Ecto neural progenitor cell (in vitro differentiated cells): ENCODE results near the gene PLB1.

ENCODE experiments used
- DNase-seq: peaks from one replicate; pipeline ENCODE4 v3.0.0-alpha.2; 2018; ENCODE audit warnings: low spot score

The PLB1 gene

DNA sequence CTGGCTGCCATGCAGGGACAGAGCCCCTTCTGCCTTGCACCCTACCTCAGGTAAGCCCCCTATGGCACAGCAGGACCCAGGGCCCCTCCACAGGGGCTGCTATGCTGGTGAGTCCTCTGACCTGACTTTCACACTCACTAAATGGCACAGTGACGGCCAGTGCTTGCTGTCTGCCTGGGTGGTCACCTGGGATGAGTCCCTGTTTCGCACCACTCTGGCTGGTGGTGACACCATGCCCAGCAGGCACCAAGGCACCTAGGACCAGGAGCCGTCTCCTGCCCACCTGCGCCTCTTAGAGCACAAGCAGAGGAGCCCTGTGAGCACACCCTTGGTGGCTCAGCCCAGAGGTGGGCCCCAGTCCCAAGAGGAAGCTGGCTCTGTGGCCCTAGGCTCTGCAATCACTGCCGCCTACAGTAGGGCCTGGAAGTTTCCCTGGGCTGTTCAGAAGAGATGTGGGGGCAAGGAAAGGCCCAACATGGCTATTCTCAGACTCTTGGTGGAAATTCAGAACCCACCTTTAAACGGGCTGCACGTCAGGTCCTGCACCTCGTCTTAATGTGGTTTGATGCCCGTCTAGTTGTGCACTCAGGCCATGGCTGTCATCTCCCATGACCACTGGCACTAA lies 96.0 kb downstream of the PLB1 start:
- DNase-seq = no peak

DNA sequence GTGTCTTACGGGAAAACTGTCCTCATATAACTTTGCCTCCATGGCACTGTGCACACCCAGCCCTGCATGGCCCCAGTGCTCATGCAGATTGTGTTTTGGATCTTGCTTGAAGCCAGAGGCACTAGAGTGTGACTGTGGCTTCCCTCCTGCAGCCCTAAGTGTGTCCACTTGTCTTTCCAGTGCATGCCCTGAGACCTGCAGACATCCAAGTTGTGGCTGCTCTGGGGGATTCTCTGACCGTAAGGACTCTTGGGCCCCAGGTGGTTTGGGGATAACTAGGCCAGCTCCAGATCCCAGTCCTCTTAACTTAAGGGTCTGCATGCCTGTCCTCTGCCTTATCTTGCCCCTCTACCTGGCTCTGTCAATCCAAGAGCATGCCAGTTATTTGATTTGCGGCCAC lies 96.6 kb downstream of the PLB1 start:
- no peak for DNase-seq

DNA sequence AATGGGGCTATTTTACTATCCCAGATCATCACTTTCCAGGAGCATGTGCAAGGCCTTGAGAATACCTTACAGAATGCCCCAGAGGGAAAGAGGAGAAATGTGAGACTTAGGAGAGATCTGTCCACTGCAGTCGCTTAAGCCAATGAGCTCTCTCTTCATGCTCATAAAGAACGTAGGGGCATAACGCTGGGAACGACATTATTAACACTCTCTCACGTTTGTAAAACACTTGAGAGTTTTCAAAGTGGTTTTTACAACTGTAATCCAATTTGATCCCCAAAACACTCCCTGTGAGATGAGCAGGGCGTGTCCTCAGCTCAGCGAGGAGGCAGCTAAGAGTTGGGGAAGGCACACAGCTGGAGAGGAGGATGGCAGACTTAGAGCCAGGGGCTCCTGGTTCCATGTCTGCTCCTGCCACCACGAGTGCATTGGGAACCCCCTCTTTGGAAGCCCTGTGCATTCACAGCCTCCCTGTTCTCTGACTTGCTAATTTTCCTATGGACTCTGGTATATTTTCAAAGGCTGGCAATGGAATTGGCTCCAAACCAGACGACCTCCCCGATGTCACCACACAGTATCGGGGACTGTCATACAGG lies 97.4 kb downstream of the PLB1 start:
- DNase-seq = no peak

DNA sequence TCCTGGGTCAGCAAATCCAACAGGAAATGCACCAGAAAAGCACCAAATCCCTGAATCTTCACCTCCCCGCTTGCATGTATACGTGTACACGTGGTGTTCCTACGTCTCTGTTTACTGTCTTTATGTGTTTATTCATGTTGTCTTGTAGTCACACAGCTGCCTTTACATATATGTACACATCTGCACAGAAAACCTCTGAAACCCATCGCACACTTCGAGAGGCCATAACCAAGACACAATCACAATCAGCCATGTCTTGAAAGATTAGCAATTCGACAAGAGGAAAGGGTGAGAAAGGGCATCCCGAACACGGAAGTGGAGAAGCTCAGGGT lies 98.1 kb downstream of the PLB1 start:
- DNase-seq = no peak

DNA sequence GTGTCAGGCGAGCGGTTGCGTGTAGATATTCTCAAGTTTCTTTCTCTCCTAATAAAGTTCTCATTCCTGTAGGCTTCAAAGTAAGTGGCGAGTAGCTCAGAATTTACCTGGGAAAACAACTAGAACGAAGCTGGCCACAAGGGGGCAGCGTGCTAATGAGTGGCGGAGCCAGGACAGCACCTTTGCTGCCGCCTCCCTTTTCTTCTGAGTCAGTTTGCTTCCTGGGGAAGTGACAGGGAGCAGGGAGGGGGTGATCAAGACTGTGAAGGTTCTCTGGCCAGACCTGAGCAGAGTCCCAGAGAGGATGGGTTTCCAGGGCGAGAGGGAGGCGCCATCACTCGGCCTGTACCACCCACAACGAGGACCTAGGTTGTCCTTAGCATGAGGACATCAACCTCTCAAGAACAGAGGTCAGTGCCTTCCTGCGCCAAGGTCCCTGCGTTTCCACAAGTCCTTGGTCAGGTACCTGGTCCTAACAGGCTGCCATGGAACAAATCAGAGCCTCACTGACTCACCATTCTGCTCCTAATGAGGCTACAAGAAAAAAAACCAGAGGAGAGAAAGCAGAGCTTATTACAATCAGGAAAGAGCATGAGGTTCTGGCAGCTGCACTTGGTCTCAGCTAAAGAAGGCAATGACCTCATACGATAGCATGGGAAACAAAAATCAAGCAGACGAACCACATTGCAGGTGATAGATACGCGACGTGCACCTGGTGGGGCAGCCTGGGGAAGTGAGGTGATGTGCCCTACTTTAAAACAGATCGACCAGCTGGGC lies 98.7 kb downstream of the PLB1 start:
- peak; percentile 87 for DNase-seq

DNA sequence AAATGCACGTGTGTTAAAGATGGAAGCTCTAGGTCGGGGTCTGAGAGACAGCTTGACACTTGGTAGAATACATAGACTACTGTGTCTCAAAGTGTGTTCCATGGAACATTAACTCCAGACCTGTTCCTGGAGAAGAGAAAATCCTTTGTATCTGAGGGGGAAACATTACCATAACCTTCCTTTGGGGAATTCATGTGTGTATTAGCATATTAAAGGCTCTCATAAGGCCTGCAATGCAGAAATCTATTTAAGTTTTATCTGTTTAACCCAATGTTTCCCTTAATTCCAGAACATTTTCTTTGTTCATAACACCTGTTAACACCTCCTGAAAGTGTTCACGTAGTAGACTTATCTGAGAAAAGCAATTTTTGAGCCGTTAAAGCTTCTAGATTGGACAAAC lies 99.5 kb downstream of the PLB1 start:
- DNase-seq = no peak

DNA sequence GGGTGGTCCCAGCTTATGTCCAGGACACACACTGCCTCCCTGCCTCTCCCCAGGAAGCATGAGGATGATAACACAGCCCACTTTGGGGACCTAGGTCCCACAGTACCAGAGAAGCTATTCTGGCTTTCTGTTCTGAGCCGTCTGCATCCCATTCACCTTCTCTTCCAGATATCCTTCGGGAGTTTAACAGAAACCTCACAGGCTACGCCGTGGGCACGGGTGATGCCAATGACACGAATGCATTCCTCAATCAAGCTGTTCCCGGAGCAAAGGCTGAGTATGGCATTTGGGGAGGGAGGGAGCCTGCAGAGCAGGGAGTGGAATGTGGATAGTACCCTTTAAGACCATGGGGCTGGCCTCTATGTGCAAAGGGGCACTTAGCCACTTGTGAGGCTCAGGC lies 102.6 kb downstream of the PLB1 start:
- DNase-seq = no peak

DNA sequence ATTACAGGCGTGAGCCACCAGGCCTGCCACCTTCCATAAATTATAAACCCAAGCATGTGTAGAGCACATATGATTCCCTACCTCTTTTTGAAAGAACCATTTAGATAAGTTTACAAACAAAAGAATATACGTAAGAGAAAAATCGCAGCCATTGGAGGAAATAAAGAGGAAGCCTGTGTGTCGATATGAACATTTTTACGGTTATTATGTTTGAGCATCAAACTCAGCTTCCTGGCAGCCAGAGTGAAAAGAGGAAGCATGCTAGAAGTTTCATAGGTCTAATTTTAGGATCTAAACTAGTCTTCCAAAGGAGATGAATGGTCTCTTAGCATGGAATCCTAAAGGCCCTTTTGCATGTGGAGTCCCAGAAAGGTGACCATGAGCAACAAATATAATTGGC lies 104.3 kb downstream of the PLB1 start:
- DNase-seq = no peak

DNA sequence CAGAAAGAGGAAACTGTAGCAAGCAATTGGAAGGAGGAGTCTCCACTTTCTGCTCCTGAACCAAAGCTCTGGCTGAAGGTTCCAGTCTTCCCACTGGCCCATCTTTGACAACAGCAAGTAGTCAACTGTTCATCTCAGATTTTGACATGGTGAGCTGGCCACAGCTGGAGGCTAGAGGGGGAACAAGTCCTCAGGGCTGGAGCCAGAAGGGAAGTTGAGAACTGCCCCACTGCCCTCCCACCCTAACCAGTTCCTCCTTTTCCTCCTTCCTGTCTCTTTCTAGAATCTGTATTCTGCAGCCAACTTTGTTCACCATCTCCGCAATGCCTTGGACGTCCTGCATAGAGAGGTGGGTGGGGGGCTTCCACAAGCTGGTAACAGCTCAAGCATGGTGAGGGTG lies 105.8 kb downstream of the PLB1 start:
- DNase-seq = no peak

DNA sequence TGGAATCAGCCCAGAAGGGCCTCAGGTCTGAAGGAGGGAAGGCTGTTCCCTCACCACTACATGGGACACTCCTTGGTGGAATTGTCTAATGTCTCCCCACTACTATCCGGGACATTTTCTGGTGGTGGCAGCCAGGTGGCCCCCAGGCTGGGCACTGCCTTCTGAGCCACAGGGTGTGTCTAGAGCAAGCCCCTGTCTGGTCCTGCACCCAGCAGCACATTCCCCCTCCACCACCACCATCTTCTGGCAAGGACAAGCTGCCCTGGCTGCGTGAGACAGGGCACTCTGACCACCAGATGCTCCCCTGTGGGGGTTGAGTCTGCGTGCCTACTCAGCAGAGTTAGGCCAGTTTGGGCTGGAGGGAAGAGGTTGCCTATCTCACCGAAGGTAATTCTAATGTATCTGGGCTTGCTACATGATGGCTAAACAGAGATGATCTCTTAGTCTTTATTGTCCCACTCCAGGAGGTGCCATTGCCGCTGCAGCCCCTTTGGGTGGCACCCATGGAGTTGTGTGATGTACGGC lies 106.3 kb downstream of the PLB1 start:
- no peak for DNase-seq

DNA sequence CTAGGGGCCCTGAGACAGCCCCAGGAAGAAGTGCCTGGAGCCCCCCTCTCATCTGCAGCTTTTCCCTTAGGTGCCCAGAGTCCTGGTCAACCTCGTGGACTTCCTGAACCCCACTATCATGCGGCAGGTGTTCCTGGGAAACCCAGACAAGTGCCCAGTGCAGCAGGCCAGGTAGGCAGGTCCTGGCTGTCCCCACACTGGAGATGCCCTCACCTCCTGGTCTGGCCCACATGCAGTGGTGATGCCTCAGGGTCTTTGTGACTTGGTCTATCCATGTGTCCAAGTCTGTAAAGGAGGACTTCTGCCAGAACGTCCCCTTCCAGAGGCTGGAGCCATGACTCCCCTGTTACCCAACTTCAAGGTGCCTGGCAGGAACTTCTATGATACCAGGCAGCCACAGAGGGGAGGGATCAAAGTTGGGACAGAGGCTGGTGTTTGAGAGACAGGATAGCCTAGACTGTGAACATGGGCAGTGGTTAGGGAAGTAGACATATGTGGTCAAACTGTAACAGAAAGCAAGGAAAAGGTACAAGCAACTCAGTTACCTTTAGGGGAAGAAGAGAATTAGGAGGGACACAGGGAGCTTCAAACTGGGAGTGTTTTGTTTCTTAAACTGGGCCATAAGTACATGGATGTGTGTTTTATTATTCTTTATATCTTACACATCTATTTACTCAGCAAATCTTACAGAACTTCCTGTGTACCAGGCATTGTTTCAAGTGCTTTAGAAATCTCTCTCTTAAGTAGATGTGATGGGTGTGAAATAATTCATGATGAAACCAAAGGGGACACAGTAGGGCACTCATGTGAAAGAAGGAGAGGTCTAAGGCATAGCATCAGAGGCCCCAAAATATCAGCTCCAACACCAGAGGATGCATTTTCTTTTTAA lies 107.1 kb downstream of the PLB1 start:
- DNase-seq = no peak

DNA sequence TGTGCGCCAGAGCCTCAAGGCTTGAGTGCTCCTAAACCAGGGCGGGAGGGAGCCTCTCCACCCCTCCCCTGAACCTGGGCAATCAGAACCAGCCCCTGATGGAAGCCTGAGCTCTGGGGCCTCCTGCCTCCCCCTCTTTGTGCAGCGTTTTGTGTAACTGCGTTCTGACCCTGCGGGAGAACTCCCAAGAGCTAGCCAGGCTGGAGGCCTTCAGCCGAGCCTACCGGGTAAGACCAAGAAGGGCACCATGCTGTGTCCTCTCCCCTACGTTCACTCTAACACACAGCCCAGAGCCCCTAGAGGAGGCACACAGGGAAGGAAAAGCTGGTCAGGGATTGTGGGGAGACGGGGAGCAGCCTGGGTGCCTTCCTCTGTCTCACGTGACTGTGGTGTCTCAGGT lies 108.0 kb downstream of the PLB1 start:
- no peak for DNase-seq

DNA sequence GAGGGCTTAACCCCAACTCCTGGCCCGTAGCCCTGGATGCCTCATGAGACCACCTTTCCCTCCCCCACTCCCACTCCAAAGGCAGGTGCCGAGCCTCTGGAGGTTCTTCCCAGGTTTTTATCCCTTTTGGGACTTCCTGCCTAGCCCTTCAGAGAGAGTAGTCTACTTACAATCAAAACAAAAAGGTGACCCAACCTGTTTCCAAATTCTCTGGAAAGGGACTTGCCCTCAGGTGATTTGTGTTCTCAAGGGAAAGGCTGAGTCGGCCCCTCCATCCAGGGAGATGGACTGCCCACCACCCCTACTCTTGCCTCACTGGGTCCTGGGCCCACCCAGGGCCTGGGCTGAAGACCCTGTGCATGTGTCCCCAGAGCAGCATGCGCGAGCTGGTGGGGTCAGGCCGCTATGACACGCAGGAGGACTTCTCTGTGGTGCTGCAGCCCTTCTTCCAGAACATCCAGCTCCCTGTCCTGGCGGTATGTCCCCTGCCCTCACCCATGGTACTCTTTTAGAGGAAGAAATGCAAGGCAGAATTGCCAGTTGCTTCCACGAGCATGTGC lies 108.5 kb downstream of the PLB1 start:
- DNase-seq = no peak

DNA sequence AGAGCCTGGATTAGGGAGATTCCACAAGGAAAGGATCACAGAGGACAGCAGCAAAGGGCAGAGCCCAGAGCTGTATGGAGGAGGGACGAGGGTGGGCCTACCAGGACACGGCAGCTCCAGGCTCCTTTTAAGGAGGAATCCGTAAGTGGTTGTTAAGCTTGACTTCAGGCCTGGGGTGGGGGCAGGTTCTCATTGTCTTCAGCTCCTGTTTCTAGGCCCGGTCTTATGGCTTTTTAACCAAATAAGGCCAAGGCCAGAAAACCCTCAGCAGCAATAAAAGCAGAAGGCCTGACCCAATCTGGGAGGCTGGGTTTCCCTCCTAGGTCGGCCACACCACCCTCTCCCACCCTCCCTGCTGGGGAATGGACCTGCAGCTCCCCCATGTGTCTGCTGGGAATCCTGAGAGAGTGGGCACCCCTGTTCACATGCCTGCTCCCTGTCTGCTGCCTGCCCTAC lies 111.2 kb downstream of the PLB1 start:
- no peak for DNase-seq

DNA sequence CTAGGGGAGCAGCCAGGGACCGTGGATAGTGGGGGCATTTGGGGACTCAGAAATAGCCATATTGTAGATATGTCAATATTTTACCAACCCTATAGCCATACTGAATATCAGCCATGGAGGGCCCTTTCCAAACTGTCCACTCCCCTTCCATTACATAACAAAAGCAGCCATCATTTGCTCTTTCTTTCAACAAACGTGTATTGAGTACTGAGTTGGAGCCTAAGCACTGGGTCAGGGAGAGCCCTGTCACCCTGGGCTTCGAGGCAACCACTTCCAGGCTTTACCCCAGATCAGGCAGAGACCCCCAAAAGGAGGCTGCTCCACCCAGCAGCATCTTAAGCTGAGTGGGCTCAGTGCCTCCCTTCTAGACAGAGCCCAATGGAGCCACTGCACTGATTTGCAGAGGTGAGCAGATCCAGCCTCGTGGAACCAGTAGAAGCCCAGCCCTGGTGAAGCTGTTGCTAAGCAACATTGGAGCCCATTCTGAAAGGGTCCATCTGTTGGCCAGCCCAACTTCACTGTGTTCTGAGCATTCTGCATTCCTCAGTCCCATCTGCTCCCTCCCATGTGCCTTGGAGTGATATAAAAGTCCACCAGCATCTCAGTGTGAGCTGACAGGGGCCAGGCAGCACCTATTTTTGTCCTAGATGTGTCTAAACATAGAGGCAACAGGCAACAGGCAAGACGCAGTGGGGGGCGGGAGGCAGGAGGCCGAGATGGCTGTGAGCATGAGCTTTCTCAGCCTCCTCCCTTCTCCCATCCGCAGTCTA lies 112.1 kb downstream of the PLB1 start:
- DNase-seq = no peak

DNA sequence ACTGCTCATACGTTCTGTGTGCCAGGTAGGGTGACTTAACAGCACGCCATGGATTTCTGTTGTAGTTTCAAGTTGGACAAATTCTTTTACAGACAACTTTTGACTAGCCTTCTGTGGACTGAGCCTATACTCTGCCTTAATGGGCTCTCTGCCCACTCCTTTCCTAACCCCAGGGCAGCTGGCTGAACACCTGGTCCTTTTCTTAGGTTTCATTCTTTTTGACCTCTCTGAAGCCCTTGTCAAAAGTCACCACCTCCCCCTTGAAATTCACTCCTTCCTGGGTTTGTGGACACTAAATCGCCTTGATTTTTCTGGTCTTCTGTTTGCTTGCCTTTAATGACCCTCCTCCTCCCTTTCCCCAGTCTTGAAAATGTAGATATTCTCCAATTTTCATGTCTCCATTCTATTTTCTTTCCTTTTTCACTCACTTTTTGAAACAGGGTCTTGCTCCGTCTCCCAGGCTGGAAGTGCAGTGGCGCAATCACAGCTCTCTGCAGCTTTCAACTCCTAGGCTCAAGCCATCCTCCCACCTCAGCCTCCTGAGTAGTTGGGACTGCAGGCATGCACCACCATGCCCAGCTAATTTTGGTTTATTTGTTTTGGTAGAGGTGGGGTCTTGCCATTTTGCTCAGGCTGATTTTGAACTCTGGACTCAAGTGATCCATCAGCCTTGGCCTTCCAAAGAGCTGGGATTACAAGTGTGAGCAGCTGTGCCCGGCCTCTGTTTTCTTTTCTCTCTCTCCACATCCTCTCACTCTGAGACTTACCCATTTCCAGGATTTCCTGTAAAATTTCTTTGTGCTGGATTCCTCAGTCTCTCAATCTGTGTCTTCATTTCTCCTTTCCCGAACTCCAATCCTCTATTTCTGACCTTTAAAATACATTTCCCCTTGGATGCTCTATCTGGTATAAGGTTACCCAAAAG lies 112.9 kb downstream of the PLB1 start:
- DNase-seq = no peak

DNA sequence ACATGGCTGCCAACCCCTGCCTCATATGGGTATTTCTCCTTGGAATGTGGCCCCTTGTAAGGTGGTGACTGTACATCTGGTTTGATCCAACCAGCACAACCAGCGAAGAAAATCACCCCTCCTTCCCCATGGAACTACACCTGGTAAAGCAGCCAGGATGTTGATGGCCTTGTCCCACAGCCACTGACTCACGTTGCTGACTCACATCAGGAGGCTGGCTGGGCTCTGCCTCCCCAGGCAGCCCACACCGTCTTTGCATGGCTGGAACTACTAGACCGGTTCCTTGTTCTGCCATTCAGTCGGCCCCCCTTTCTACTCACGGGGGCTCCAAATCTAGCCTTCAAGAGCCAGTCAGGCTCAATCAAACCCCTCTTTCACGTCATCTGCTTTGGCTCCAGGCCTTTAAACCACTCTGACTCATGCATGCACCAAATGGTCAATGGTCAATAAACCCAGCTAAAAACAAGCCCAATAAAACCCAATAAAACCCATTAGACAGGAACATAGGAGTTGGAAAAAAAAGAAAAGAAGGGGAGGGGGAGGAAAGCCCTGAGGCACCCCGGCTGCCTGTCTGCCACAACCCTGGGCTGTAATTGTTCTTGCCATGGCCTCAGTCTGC lies 114.8 kb downstream of the PLB1 start:
- DNase-seq = no peak

DNA sequence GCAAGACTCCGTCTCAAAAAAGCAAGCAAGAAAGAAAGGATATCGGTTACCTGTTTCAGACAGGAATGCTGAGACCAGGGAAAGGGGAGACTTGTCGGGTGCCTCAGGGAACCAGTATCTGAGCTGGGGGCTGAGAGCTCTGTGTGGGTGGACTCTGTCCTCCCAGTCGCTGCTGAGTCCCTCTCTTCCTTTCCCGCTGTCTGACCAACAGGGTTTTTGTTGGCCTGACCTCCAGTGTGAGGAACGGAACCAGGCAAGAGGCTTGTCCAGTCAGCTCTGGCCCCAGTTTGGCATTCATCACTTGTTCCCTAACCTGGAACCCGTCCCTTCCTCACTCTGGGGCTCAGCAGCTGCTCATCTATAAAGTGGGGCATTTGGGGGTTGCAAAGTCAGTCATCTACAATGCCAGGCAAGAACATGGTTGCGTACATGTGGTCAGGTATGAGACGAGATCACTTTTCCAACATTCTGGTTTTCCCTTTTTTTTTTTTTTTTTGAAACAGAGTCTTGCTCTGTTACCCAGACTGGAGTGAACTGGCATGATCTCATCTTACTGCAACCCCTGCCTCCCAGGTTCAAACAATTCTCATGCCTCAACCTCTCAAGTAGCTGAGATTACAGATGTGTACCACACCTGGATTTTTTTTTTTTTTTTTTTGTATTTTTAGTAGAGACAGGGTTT lies 116.4 kb downstream of the PLB1 start:
- DNase-seq = no peak

DNA sequence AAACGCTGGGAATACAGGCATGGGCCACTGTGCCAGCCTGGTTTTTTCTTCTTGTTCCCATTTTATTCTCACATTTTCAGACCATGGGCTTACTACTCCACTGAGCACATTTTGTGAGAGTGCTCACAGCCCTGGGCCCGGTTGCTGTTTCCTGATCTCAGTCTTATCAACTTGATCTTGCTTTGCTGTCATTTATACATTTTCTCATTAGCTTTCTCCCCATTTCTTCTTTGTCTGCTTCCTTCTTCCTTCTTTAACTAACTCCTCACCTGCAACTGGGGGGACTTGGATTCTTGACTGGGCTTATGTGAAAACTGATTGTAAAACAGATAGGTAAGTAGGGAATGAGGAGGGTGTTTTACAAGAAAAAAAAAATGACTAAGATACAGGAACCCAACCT lies 117.3 kb downstream of the PLB1 start:
- no peak for DNase-seq
